HG03354 (cell line): Measurements from ENCODE around the gene HOXD12.
A peak's percentile ranks its signal among the peaks of the same experiment; 100 is the strongest.

ENCODE experiments used
- ATAC-seq: cut with Tn5 transposase; IDR thresholded peaks from one replicate; pipeline ENCODE4 v1.9.1; 2021; ENCODE audit warnings: mild to moderate bottlenecking; ENCODE audit not compliant: unreplicated experiment, poor library complexity, severe bottlenecking

The HOXD12 gene

GRCh38 chr2:176128172-176128981 lies 28.8 kb downstream of the HOXD12 start:
- ATAC-seq, result no peak

- ATAC-seq, result no peak
These were observed 29.6 kb downstream of the HOXD12 start, which contains the start of gene HOXD8 for GRCh38 chr2:176128982-176129796. Gene HOXD8 (plus strand): TSS chr2:176129705. CDS start chr2:176130367, 662 bp downstream.

- ATAC-seq, result no peak
These were observed 30.2 kb downstream of the HOXD12 start for GRCh38 chr2:176129813-176130146.

- ATAC-seq, result no peak
These were observed 30.8 kb downstream of the HOXD12 start for GRCh38 chr2:176130147-176130956.

DNA sequence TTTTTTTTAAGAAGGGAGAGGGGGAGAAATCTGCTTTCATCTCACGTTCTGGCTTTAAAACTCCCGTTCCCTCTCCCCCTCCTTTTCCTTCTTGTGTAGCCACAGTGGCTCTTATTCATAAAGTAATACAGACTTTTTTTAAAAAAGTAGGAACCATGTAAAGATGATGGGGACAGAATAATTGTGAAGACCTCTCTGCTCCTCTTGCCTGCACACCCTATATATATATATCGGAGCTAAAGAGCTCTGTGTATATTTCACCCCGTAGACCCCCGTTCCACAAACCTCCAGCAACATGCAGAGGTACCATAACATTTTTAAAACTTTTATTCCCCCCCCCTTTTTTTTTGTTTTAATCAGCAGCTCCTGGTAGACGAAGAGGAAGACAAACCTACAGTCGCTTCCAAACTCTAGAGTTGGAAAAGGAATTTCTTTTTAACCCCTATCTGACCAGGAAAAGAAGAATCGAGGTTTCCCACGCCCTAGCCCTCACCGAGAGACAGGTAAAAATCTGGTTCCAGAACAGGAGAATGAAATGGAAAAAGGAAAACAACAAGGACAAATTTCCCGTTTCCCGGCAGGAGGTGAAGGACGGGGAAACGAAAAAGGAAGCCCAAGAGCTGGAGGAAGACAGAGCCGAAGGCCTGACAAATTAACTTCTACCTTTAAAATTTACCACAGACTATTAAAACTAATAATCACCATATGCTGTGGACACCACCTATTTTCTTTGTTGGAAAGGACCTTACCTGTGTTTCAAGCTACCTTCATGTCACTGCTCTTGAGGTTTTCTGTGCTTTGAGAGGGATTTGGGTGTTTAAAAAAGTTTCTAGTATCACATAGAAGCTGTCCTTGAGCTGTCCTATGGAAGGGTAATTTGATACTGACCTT lies 31.6 kb downstream of the HOXD12 start:
- no peak for ATAC-seq

- ATAC-seq, result no peak
These were observed 32.2 kb downstream of the HOXD12 start for GRCh38 chr2:176131848-176132158.

- no peak for ATAC-seq
These were observed 32.9 kb downstream of the HOXD12 start for GRCh38 chr2:176132205-176133171.

DNA sequence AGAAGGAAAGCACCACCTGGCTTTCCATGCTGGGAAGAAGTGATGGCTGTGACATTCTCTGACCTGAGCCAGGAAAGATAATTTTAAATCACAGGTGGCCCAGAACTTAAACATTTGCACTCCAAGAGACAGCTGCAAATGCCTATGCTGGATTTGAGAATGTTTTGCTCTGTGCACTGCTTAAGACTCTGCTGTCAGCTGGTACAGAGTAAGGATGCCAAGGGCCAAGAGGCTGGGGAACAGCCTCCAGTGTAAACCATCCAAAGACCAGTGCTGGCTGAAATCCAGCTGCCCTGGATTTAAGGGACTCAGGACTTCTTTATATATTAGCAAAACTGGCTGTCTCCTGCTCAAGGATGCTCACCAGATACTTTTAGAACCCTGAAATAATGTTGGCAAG lies 33.8 kb downstream of the HOXD12 start:
- no peak for ATAC-seq

DNA sequence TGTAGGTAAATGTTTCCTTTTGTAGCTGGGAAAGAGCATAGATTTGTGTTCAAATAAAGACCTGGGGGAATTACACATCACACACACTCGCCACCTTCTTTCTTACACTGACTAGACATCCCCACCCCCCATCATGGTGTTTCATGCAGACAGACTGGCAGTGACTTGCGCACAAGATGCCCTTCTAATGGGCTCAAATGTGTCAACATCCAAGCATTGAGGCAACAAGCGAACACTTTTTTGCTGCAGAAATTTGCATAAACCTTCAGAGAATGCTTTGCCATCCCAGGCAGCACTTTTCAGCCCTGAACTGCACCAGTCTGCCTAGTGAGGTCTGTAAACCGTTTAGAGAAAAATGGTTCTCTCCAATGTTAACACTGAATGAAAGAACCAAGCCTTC lies 34.4 kb downstream of the HOXD12 start:
- no peak for ATAC-seq

GRCh38 chr2:176135035-176135440 lies 35.4 kb downstream of the HOXD12 start:
- ATAC-seq, result no peak

GRCh38 chr2:176136374-176137251 lies 37.0 kb downstream of the HOXD12 start:
- ATAC-seq, result no peak

- no peak for ATAC-seq
These were observed 37.6 kb downstream of the HOXD12 start for GRCh38 chr2:176137252-176137580.

DNA sequence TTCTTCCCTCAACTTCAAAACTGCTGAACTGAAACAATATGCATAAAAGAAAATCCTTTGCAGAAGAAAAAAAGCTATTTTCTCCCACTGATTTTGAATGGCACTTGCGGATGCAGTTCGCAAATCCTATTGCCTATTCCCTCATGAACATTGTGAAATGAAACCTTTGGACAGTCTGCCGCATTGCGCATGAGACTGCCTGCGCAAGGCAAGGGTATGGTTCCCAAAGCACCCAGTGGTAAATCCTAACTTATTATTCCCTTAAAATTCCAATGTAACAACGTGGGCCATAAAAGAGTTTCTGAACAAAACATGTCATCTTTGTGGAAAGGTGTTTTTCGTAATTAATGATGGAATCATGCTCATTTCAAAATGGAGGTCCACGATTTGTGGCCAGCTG lies 38.3 kb downstream of the HOXD12 start:
- no peak for ATAC-seq

- no peak for ATAC-seq
These were observed 38.9 kb downstream of the HOXD12 start for GRCh38 chr2:176138526-176138922.

GRCh38 chr2:176138923-176139660 lies 39.5 kb downstream of the HOXD12 start:
- ATAC-seq, result no peak

- ATAC-seq, result peak; percentile 6
These were observed 40.3 kb downstream of the HOXD12 start for GRCh38 chr2:176139661-176140512.
